Amniotic stem cell (primary cell): Measurements from ENCODE around the gene AFAP1L2.
"Not testable (repeated sequence)": the region's sequence is repeated elsewhere in the genome, so short reads cannot be mapped to it uniquely, and the experiment has no call there.

Experiments
- DNase-seq: peaks from one replicate; lab custom pipeline; 2025; lab: John Stamatoyannopoulos, UW

The AFAP1L2 gene

GRCh38 chr10:114337510-114338462 lies 66.5 kb downstream of the AFAP1L2 start:
- DNase-seq, result no peak

- no peak for DNase-seq
Observed at GRCh38 chr10:114336823-114337509, 67.3 kb downstream of the AFAP1L2 start.

GRCh38 chr10:114335614-114336013 lies 68.7 kb downstream of the AFAP1L2 start:
- no peak for DNase-seq

GRCh38 chr10:114334301-114334700 lies 70.0 kb downstream of the AFAP1L2 start:
- DNase-seq, result no peak

GRCh38 chr10:114333441-114333840 lies 70.9 kb downstream of the AFAP1L2 start:
- DNase-seq, result not testable (repeated sequence)

GRCh38 chr10:114332301-114333192 lies 71.8 kb downstream of the AFAP1L2 start:
- DNase-seq, result no peak

- no peak for DNase-seq
Observed at GRCh38 chr10:114329634-114330365, 74.5 kb downstream of the AFAP1L2 start.

- DNase-seq, result no peak
Observed at GRCh38 chr10:114328874-114329273, 75.4 kb downstream of the AFAP1L2 start.

GRCh38 chr10:114328441-114328812 lies 75.9 kb downstream of the AFAP1L2 start:
- no peak for DNase-seq

- DNase-seq, result no peak
Observed at GRCh38 chr10:114327537-114328440, 76.5 kb downstream of the AFAP1L2 start.

GRCh38 chr10:114326795-114327194 lies 77.5 kb downstream of the AFAP1L2 start:
- DNase-seq, result no peak

GRCh38 chr10:114323023-114323422 lies 81.3 kb downstream of the AFAP1L2 start:
- no peak for DNase-seq

GRCh38 chr10:114322344-114322743 lies 82.0 kb downstream of the AFAP1L2 start:
- no peak for DNase-seq

GRCh38 chr10:114320249-114321116 lies 83.8 kb downstream of the AFAP1L2 start:
- DNase-seq, result no peak

GRCh38 chr10:114319406-114320248 lies 84.7 kb downstream of the AFAP1L2 start:
- DNase-seq, result no peak

GRCh38 chr10:114316744-114317143 lies 87.6 kb downstream of the AFAP1L2 start:
- DNase-seq, result no peak

- no peak for DNase-seq
Observed at GRCh38 chr10:114315566-114316420, 88.5 kb downstream of the AFAP1L2 start.
